Measurements from ENCODE around the gene LGALS4.
"Not testable (repeated sequence)": the region's sequence is repeated elsewhere in the genome, so short reads cannot be mapped to it uniquely, and the experiment has no call there.

Gene LGALS4

GRCh38 chr19:38774181-38774950 lies 38.4 kb downstream of the LGALS4 start:
- no peaks in the 10 kb centered on the region for H3K36me3 ChIP-seq (ENCODE audit: control insufficient read depth, insufficient read depth, low read length, severe bottlenecking)
- no peak overlapping the region for H3K9ac ChIP-seq (ENCODE audit: low read length)
- no peaks in the 10 kb centered on the region for H3K4me1 ChIP-seq (ENCODE audit: control insufficient read depth, insufficient read depth, low read length)
- no peaks in the 10 kb centered on the region for H3K9me3 ChIP-seq (ENCODE audit: control insufficient read depth, low read length)
- no peak overlapping the region for H3K4me3 ChIP-seq (ENCODE audit: low read length)
- H3K27me3 ChIP-seq (replicated peaks; ENCODE audit: control insufficient read depth, insufficient read depth, low read length) = peaks cover 4% of the 10 kb centered on the region
- no peak for DNase-seq (ENCODE audit: low read depth)

- no peak within 1 kb of the TSS for H3K4me3 ChIP-seq (ENCODE audit: low read length)
- no peak within 1 kb of the TSS for H3K9ac ChIP-seq (ENCODE audit: low read length)
- peaks cover under 1% of the 10 kb centered on the region for H3K27me3 ChIP-seq (replicated peaks; ENCODE audit: control insufficient read depth, insufficient read depth, low read length)
- H3K9me3 ChIP-seq (ENCODE audit: control insufficient read depth, low read length) = no peaks in the 10 kb centered on the region
- no peaks in the 10 kb centered on the region for H3K36me3 ChIP-seq (ENCODE audit: control insufficient read depth, insufficient read depth, low read length, severe bottlenecking)
- DNase-seq (ENCODE audit: low read depth) = no peak
- H3K4me1 ChIP-seq (ENCODE audit: control insufficient read depth, insufficient read depth, low read length) = no peaks in the 10 kb centered on the region
These were observed 39.1 kb downstream of the LGALS4 start, which contains the start of gene LGALS7 for GRCh38 chr19:38773469-38774177. TSS of gene LGALS7 (minus strand) at chr19:38773517. CDS start at chr19:38773492, 25 bp downstream.

- H3K4me3 ChIP-seq (ENCODE audit: low read length); H3K9ac ChIP-seq (ENCODE audit: low read length); H3K9me3 ChIP-seq (ENCODE audit: control insufficient read depth, low read length); H3K4me1 ChIP-seq (ENCODE audit: control insufficient read depth, insufficient read depth, low read length); DNase-seq (ENCODE audit: low read depth); H3K27me3 ChIP-seq (replicated peaks; ENCODE audit: control insufficient read depth, insufficient read depth, low read length); H3K36me3 ChIP-seq (ENCODE audit: control insufficient read depth, insufficient read depth, low read length, severe bottlenecking): not testable (repeated sequence)
These were observed 41.2 kb downstream of the LGALS4 start for GRCh38 chr19:38771569-38771968.

- H3K9me3 ChIP-seq (ENCODE audit: control insufficient read depth, low read length); H3K4me3 ChIP-seq (ENCODE audit: low read length); H3K9ac ChIP-seq (ENCODE audit: low read length); H3K36me3 ChIP-seq (ENCODE audit: control insufficient read depth, insufficient read depth, low read length, severe bottlenecking); DNase-seq (ENCODE audit: low read depth); H3K27me3 ChIP-seq (replicated peaks; ENCODE audit: control insufficient read depth, insufficient read depth, low read length); H3K4me1 ChIP-seq (ENCODE audit: control insufficient read depth, insufficient read depth, low read length): not testable (repeated sequence)
These were observed 41.8 kb downstream of the LGALS4 start for GRCh38 chr19:38770949-38771275.

- DNase-seq (ENCODE audit: low read depth); H3K27me3 ChIP-seq (replicated peaks; ENCODE audit: control insufficient read depth, insufficient read depth, low read length); H3K4me1 ChIP-seq (ENCODE audit: control insufficient read depth, insufficient read depth, low read length); H3K9ac ChIP-seq (ENCODE audit: low read length); H3K36me3 ChIP-seq (ENCODE audit: control insufficient read depth, insufficient read depth, low read length, severe bottlenecking); H3K9me3 ChIP-seq (ENCODE audit: control insufficient read depth, low read length); H3K4me3 ChIP-seq (ENCODE audit: low read length): not testable (repeated sequence)
These were observed 42.4 kb downstream of the LGALS4 start for GRCh38 chr19:38770228-38770948.

GRCh38 chr19:38769635-38770211 lies 43.0 kb downstream of the LGALS4 start:
- no peaks in the 10 kb centered on the region for H3K36me3 ChIP-seq (ENCODE audit: control insufficient read depth, insufficient read depth, low read length, severe bottlenecking)
- H3K4me3 ChIP-seq (ENCODE audit: low read length) = no peak overlapping the region
- no peaks in the 10 kb centered on the region for H3K9me3 ChIP-seq (ENCODE audit: control insufficient read depth, low read length)
- H3K4me1 ChIP-seq (ENCODE audit: control insufficient read depth, insufficient read depth, low read length) = no peaks in the 10 kb centered on the region
- peak; percentile 77 for DNase-seq (ENCODE audit: low read depth)
- no peaks in the 10 kb centered on the region for H3K27me3 ChIP-seq (replicated peaks; ENCODE audit: control insufficient read depth, insufficient read depth, low read length)
- H3K9ac ChIP-seq (ENCODE audit: low read length) = peak overlapping the region; percentile 63

- Histone ChIP-seq H3K4me3 (ENCODE audit: low read length) (no peak overlapping the region), H3K27me3 (replicated peaks; ENCODE audit: control insufficient read depth, insufficient read depth, low read length) (no peaks in the 10 kb centered on the region), H3K4me1 (ENCODE audit: control insufficient read depth, insufficient read depth, low read length) (no peaks in the 10 kb centered on the region), H3K9me3 (ENCODE audit: control insufficient read depth, low read length) (no peaks in the 10 kb centered on the region), H3K36me3 (ENCODE audit: control insufficient read depth, insufficient read depth, low read length, severe bottlenecking) (no peaks in the 10 kb centered on the region), H3K9ac (ENCODE audit: low read length) (no peak overlapping the region)
- no peak for DNase-seq (ENCODE audit: low read depth)
These were observed 46.3 kb downstream of the LGALS4 start for GRCh38 chr19:38766276-38767047.

- Histone ChIP-seq H3K4me3 (ENCODE audit: low read length) (no peak overlapping the region), H3K27me3 (replicated peaks; ENCODE audit: control insufficient read depth, insufficient read depth, low read length) (no peaks in the 10 kb centered on the region), H3K36me3 (ENCODE audit: control insufficient read depth, insufficient read depth, low read length, severe bottlenecking) (no peaks in the 10 kb centered on the region), H3K9me3 (ENCODE audit: control insufficient read depth, low read length) (no peaks in the 10 kb centered on the region), H3K4me1 (ENCODE audit: control insufficient read depth, insufficient read depth, low read length) (no peaks in the 10 kb centered on the region), H3K9ac (ENCODE audit: low read length) (no peak overlapping the region)
- no peak for DNase-seq (ENCODE audit: low read depth)
These were observed 47.5 kb downstream of the LGALS4 start for GRCh38 chr19:38765214-38765613.

GRCh38 chr19:38763795-38764220 lies 48.9 kb downstream of the LGALS4 start:
- Histone ChIP-seq H3K9me3 (ENCODE audit: control insufficient read depth, low read length) (no peaks in the 10 kb centered on the region), H3K36me3 (ENCODE audit: control insufficient read depth, insufficient read depth, low read length, severe bottlenecking) (no peaks in the 10 kb centered on the region), H3K27me3 (replicated peaks; ENCODE audit: control insufficient read depth, insufficient read depth, low read length) (no peaks in the 10 kb centered on the region), H3K4me3 (ENCODE audit: low read length) (no peak overlapping the region), H3K4me1 (ENCODE audit: control insufficient read depth, insufficient read depth, low read length) (no peaks in the 10 kb centered on the region), H3K9ac (ENCODE audit: low read length) (no peak overlapping the region)
- DNase-seq (ENCODE audit: low read depth) = no peak

- H3K27me3 ChIP-seq (replicated peaks; ENCODE audit: control insufficient read depth, insufficient read depth, low read length); H3K36me3 ChIP-seq (ENCODE audit: control insufficient read depth, insufficient read depth, low read length, severe bottlenecking): not testable (repeated sequence)
These were observed 50.8 kb downstream of the LGALS4 start for GRCh38 chr19:38761884-38762389.

More at GRCh38 chr19:38761884-38762389, 50.8 kb downstream of the LGALS4 start:
- not testable (repeated sequence) for H3K9ac ChIP-seq (ENCODE audit: low read length); H3K9me3 ChIP-seq (ENCODE audit: control insufficient read depth, low read length); H3K4me1 ChIP-seq (ENCODE audit: control insufficient read depth, insufficient read depth, low read length); H3K4me3 ChIP-seq (ENCODE audit: low read length); DNase-seq (ENCODE audit: low read depth)
